K562 (cell line): Measurements from ENCODE around the gene PHYKPL. TPM values are rescaled to one million over a fixed set of nuclear protein-coding genes. Genes with fewer than 3 reads are reported as not detected.

ENCODE experiments used
- ATAC-seq: fragments of 200-7000 bp; cut with Tn5 transposase; 3 replicates; pipeline ENCODE4 v1.9.1; 2020; ENCODE audit warnings: moderate library complexity
- BruUV-seq: library from RNA; stranded (reverse); fragments of 400-500 nt; replicated peaks from 2 replicates; lab custom pipeline; 2021; lab: Mats Ljungman, UMichigan
- CTCF ChIA-PET: fragments of 300-600 bp; formaldehyde crosslinking; extraction: SDS; loops from one replicate; lab custom pipeline; 2021; ENCODE audit warnings: low intra/inter-chr PET ratio; lab: Yijun Ruan, JAX
- POLR2A ChIA-PET: fragments of 300-600, 350-650 bp; sonication (Branson Sonifier 250); formaldehyde crosslinking; extraction: SDS; loops from one replicate; lab custom pipeline; 2021; ENCODE audit warnings: antibody characterized with exemption, inconsistent platforms; lab: Yijun Ruan, JAX
- DNase-seq, 4 experiments: peaks; one replicate each; pipeline versions ENCODE4 v3.0.0 to v3.0.0-alpha.2; 2011 to 2018; ENCODE audit warnings: low spot score in 3 of 4, mixed read lengths in 3 of 4; ENCODE audit errors: extremely low read depth in 1 of 4
- FAIRE-seq: peaks from 2 replicates; lab custom pipeline; 2011; peaks lifted over from hg19 to GRCh38; lab: Jason Lieb, UNC
- H2AFZ ChIP-seq: 2 replicates; pipeline ENCODE4 v1.6.0; 2011; ENCODE audit warnings: low read depth, low read length, control low read depth, inconsistent platforms
- H3K27ac ChIP-seq: fragments of 200-600 bp; 3 replicates; pipeline ENCODE4 v1.8.0; 2011; ENCODE audit warnings: low read depth, mild to moderate bottlenecking, control low read depth, inconsistent platforms, low read length, moderate library complexity, mixed read lengths; ENCODE audit errors: extremely low read depth
- H3K27me3 ChIP-seq, 2 experiments: fragments of 300-600 bp in 1 of 2; 2 replicates in 1 of 2; 3 replicates in 1 of 2; pipeline versions ENCODE4 v1.6.0 to v1.8.0; 2011; ENCODE audit warnings: inconsistent platforms in 2 of 2, low read length in 2 of 2, mild to moderate bottlenecking in 1 of 2, mixed read lengths in 1 of 2, moderate library complexity in 1 of 2; ENCODE audit not compliant: control insufficient read depth in 2 of 2, insufficient read depth in 2 of 2
- H3K36me3 ChIP-seq: fragments of 300-600 bp; 3 replicates; pipeline ENCODE4 v1.8.0; 2011; ENCODE audit warnings: mild to moderate bottlenecking, low read length, inconsistent platforms; ENCODE audit not compliant: control insufficient read depth, insufficient read depth
- H3K4me1 ChIP-seq, 2 experiments: fragments of 200-600 bp in 1 of 2; replicated peaks in 1 of 2; 2 replicates in 1 of 2; 3 replicates in 1 of 2; pipeline versions ENCODE4 v1.5.1 to v1.8.0; 2011; ENCODE audit warnings: inconsistent platforms in 2 of 2, low read length in 2 of 2, mild to moderate bottlenecking in 1 of 2, mixed read lengths in 1 of 2, moderate library complexity in 1 of 2; ENCODE audit not compliant: control insufficient read depth in 2 of 2, insufficient read depth in 2 of 2
- H3K4me2 ChIP-seq: 2 replicates; pipeline ENCODE4 v1.6.1; 2011; ENCODE audit warnings: low read length, control low read depth, inconsistent platforms, mixed read lengths; ENCODE audit not compliant: insufficient read depth
- H3K4me3 ChIP-seq: fragments of 200-600 bp; sonication (generic), shearing (Covaris generic); 2 replicates; pipeline ENCODE4 v1.5.1; 2016; ENCODE audit warnings: control low read depth, inconsistent platforms
- H3K79me2 ChIP-seq: fragments of 200-600 bp; 3 replicates; pipeline ENCODE4 v1.8.0; 2011; ENCODE audit warnings: low read length, inconsistent platforms; ENCODE audit not compliant: control insufficient read depth, insufficient read depth
- H3K9ac ChIP-seq, 2 experiments: 2 replicates each; pipeline versions ENCODE4 v1.6.0 to v1.6.1; 2011; ENCODE audit warnings: low read depth in 2 of 2, low read length in 2 of 2, control low read depth in 1 of 2, inconsistent platforms in 1 of 2, mild to moderate bottlenecking in 1 of 2, mixed read lengths in 1 of 2; ENCODE audit not compliant: insufficient read depth in 1 of 2
- H3K9me1 ChIP-seq: one replicate; pipeline ENCODE4 v1.6.0; 2011; ENCODE audit warnings: inconsistent platforms, mild to moderate bottlenecking, low read length, moderate library complexity; ENCODE audit not compliant: control insufficient read depth, insufficient read depth
- H3K9me3 ChIP-seq: replicated peaks from 2 replicates; pipeline ENCODE4 v1.5.1; 2011; ENCODE audit warnings: low read depth, low read length, inconsistent platforms; ENCODE audit not compliant: control insufficient read depth, insufficient read depth
- H4K20me1 ChIP-seq: replicated peaks from 2 replicates; pipeline ENCODE4 v1.6.1; 2011; ENCODE audit warnings: low read length, inconsistent platforms, mixed read lengths; ENCODE audit not compliant: control insufficient read depth, insufficient read depth
- CHAMP1 ChIP-seq: fragments of 450-650 bp; IDR thresholded peaks from 2 replicates; pipeline ENCODE4 v1.6.1; 2016; ENCODE audit warnings: mild to moderate bottlenecking
- POLR2G ChIP-seq: fragments of 200-400 bp; formaldehyde crosslinking; IDR thresholded peaks from 2 replicates; pipeline ENCODE4 v1.6.1; 2017; ENCODE audit warnings: low read depth, mild to moderate bottlenecking, antibody characterized with exemption, low read length, moderate library complexity
- RBFOX2 ChIP-seq: fragments of 200-400 bp; formaldehyde crosslinking; IDR thresholded peaks from 2 replicates; pipeline ENCODE4 v1.6.1; 2017; ENCODE audit warnings: low read depth, mild to moderate bottlenecking, low read length, moderate library complexity
- RBM22 ChIP-seq: fragments of 200-400 bp; formaldehyde crosslinking; IDR thresholded peaks from 2 replicates; pipeline ENCODE4 v1.6.1; 2018; ENCODE audit warnings: low read length, low read depth; ENCODE audit not compliant: poor library complexity, severe bottlenecking
- SP2 ChIP-seq: IDR thresholded peaks from 2 replicates; pipeline ENCODE4 v1.6.1; 2011; ENCODE audit warnings: mild to moderate bottlenecking, low read depth, low read length, moderate library complexity; ENCODE audit not compliant: poor library complexity, severe bottlenecking; ENCODE audit errors: extremely low read depth
- STAG1 ChIP-seq: sonication (generic); formaldehyde crosslinking; IDR thresholded peaks from 2 replicates; pipeline ENCODE4 v1.5.0; 2020; ENCODE audit warnings: missing genetic modification reagents, borderline replicate concordance
- ZNF384 ChIP-seq: IDR thresholded peaks from 2 replicates; pipeline ENCODE4 v1.6.1; 2012; ENCODE audit warnings: low read depth, low read length, improper control_type of control experiment
- ZNF780A ChIP-seq: fragments of 250-450 bp; sonication (Bioruptor Pico); IDR thresholded peaks from 2 replicates; pipeline ENCODE4 v1.5.0; 2021; ENCODE audit warnings: mild to moderate bottlenecking
- WGBS: fragments of 100-300 bp; shearing (Covaris generic); methylation state at CpG from one replicate; pipeline ENCODE4 v1.1.6; 2016; ENCODE audit warnings: low coverage, mixed read lengths; ENCODE audit not compliant: insufficient coverage; ENCODE audit errors: missing lambda C conversion rate; 5-methylcytosine and 5-hydroxymethylcytosine counted together
- in situ Hi-C: fragments of 300-500 bp; cut with MboI; formaldehyde crosslinking; loops from 4 replicates; pipeline ENCODE4 v1.15.0; 2018; ENCODE audit warnings: inconsistent platforms, mixed read lengths
- intact Hi-C: fragments of 100-400 bp; cut with micrococcal nuclease; formaldehyde crosslinking; loops from 2 replicates; pipeline ENCODE4 v1.14.2; 2022
- polyA plus RNA-seq, 8 experiments: library from polyadenylated mRNA; depleted of rRNA in 4 of 8; stranded (reverse) in 5 of 8; unstranded in 3 of 8; fragments of >200 nt; fragmentation: Nextera tagmentation in 2 of 8; fragmentation: Illumina TruSeq in 1 of 8; extraction: Ambion mirVana in 2 of 8; extraction: Trizol in 1 of 8; gene quantifications; 2 replicates each; pipeline versions ENCODE4 v1.2.1 to v1.2.3, GENCODE V29; 2011 to 2014; ENCODE audit warnings: inconsistent platforms in 1 of 8, missing spikeins in 1 of 8
- total RNA-seq, 7 experiments: library from RNA; depleted of rRNA in 6 of 7; stranded (reverse); fragments of >200 nt in 6 of 7; fragmentation: Illumina TruSeq in 2 of 7; extraction: Trizol in 2 of 7; gene quantifications; 2 replicates each; pipeline versions ENCODE4 v1.2.1 to v1.2.3, GENCODE V29; 2011 to 2021; ENCODE audit warnings: low replicate concordance in 1 of 7
- TF ChIP-seq, protein P1 (sequence below): fragments of 250-450 bp; sonication (Bioruptor Pico); IDR thresholded peaks from 2 replicates; pipeline ENCODE4 v1.5.1; 2021; ENCODE audit warnings: mild to moderate bottlenecking

PHYKPL gene
- total and polyA plus RNA-seq, 9 of the 15 experiments (the other 6 are each of a cell fraction or from before 2014, with no cell fraction given), result 4.7 to 34.7 (median 18.6) TPM

DNA sequence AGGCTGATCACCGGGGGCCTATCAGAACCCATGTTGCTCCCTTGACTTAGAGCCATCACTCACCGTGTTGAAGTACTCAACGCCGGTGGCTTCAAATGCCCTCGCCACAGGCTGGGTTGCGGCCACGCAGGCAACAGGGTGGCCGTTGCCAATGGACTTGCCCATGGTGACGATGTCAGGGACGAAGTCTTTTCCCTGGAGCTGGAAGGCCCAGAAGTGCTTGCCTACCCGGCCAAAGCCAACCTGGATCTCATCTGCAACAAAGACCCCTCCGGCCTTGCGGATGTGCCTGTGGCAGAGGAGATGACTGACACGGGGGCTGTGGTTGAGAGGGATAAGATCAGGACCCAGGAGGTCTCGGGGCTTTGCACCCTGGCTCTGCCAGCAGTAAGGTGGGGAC lies 10.3 kb downstream of the PHYKPL start:
- Histone ChIP-seq H3K4me3 (no peak overlapping the region), H4K20me1 (peaks cover 9% of the 10 kb centered on the region), H3K36me3 (peaks cover 73% of the 10 kb centered on the region; the same call in 2 of the 3 replicates), H3K4me1 (peaks cover 7 to 20% of the 10 kb centered on the region in 2 experiments; a peak in 3 of 5 replicates), H3K4me2 (no peak overlapping the region), H3K9me1 (peaks cover 5% of the 10 kb centered on the region), H3K79me2 (no peaks in the 10 kb centered on the region), H3K27ac (no peak overlapping the region), H3K9me3 (no peaks in the 10 kb centered on the region), H2AFZ (no peak overlapping the region), H3K9ac (peak overlapping the region in 1 of 2 experiments; percentile 41; a peak in 1 of 4 replicates), H3K27me3 (no peaks in the 10 kb centered on the region)
- ChIA-PET POLR2A (interaction anchor here (2.2 to 13.2 kb wide), 2 partner anchors 9 to 11 kb away, joined by 14 to 162 read pairs; partner anchors contain the start of gene PHYKPL), CTCF (no interaction called here)
- in situ Hi-C loops, result no loop called here
- no peak for FAIRE-seq
- no peak for ATAC-seq
- intact Hi-C loops, result no loop called here
- no TSS peak for BruUV-seq
- DNase-seq, result no peak
- TF ChIP-seq ZNF780A (CRISPR knock-in tag) (no peak), CHAMP1 (no peak), SP2 (no peak), RBFOX2 (peak; percentile 33; the same call in 1 of the 2 replicates), STAG1 (CRISPR knock-in tag) (no peak), RBM22 (no peak), POLR2G (peak; percentile 77), ZNF384 (no peak)
- TF ChIP-seq, protein P1, sequence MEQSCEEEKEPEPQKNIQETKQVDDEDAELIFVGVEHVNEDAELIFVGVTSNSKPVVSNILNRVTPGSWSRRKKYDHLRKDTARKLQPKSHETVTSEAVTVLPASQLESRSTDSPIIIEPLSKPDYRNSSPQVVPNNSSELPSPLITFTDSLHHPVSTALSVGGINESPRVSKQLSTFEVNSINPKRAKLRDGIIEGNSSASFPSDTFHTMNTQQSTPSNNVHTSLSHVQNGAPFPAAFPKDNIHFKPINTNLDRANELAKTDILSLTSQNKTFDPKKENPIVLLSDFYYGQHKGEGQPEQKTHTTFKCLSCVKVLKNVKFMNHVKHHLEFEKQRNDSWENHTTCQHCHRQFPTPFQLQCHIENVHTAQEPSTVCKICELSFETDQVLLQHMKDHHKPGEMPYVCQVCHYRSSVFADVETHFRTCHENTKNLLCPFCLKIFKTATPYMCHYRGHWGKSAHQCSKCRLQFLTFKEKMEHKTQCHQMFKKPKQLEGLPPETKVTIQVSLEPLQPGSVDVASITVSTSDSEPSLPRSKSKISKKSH (CRISPR knock-in tag), result no peak
- 92% methylated on average over 15 of the region's 15 CpGs for WGBS
